GM18909 (cell line): ENCODE measurements around the gene KRT77.

Experiments used
- ATAC-seq: cut with Tn5 transposase; IDR thresholded peaks from one replicate; pipeline ENCODE4 v1.9.1; 2021; ENCODE audit warnings: mild to moderate bottlenecking; ENCODE audit not compliant: unreplicated experiment, poor library complexity

The KRT77 gene

DNA sequence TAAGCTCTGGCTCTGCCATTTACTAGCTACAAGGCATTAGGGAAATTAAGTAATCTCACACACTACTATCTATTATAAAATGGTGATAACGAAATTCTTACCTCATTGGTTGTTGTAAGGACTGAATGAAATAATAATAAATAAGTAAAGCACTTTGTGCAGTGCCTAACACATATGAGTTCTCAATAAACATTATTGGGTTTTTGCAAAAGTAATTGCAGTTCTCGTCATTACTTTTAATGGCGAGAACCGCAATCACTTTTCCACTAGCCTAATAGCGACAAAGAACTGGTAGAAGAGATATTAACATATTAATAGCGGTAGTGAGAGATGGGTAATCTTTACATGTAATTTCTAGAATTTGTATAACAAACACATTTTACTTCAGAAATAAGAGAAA is 9.2 kb downstream of the KRT77 start:
- ATAC-seq = no peak

DNA sequence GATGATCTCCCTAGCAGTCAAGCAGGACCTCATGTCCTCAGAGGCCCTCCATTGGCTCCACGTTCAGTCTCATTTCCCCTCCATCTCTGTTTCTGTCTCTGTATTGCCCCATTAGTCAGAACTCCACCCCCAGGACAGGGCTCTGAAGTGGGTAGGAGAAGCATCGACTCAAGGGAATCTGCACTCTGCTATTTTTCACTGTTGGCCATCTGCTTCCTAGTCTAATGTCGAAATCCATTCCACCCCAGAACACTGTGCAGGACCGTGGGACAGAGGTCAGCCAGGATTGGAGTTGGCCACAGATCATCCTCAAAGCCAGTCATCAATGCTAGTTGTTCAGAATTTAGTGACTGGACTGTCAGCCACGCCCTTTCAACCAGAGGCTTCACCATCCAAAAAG is 10.1 kb downstream of the KRT77 start:
- ATAC-seq = no peak

DNA sequence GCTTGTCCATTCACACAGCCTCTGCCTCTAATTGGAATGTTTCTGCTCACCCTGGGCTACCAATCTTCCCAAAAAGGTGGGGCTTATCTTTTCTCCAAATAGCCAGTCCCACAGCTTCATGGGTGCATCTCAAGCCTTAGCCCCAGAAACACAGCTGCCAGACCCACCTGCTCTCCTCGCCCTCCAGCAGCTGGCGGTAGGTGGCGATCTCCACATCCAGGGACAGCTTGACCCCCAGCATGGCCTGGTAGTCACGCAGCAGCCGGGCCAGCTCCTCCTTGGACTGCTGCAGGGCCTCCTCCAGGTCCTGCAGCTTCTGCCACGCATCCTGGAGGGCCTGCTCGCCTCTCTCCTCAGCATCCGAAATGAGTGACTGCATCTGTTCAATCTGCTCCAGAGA is 11.1 kb downstream of the KRT77 start:
- ATAC-seq = no peak

DNA sequence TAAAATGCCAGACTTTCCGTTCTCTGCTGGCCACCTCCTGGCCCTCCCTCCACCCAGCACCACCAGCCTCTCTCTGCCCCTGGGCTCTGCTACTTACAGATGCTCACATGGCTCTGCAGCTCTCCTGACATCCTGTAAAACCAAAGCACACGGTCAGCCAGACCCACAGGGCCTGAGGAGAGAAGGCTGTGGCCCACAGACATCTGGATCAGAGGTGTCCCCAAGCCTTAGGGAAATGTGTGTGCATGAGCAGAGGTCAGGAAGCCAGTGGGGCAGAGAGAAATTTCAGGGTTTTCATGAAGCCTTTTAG is 11.5 kb downstream of the KRT77 start:
- ATAC-seq = no peak

DNA sequence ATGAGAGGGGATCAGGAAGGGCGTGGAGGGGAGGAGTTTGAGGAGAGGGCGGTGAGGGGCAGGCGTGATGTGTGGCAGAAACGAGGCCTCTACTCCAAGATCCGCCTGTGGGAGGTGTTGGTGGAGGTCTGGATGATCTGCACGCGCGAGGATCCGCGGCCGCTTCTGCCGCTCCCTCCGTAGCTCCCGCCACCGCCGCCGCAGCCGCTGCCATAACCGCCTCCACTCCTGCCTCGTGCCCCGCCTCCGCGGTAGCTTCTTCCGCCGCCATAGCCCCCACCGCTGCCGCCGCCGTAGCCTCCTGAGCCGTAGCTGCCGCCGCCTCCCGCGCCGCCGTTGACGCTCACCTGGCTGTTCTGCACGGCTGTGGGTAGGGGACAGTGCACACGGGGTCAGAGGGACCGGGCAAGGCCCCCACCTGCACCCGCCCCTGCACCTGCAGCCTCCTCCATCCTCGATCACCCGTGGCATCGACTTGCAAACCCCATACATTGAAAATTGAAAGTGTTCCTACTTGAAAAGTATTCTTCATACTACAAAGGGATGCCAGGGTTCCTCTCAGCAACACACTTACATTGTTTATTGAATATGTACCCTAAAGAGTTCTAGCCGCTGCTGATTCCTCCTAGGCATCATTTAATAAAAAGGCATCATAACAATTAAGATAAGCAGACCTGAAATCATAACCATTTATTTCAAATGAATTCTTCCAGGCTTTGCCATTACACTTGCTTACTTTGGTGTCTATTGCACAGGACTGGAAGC is 12.1 kb downstream of the KRT77 start:
- ATAC-seq = no peak

DNA sequence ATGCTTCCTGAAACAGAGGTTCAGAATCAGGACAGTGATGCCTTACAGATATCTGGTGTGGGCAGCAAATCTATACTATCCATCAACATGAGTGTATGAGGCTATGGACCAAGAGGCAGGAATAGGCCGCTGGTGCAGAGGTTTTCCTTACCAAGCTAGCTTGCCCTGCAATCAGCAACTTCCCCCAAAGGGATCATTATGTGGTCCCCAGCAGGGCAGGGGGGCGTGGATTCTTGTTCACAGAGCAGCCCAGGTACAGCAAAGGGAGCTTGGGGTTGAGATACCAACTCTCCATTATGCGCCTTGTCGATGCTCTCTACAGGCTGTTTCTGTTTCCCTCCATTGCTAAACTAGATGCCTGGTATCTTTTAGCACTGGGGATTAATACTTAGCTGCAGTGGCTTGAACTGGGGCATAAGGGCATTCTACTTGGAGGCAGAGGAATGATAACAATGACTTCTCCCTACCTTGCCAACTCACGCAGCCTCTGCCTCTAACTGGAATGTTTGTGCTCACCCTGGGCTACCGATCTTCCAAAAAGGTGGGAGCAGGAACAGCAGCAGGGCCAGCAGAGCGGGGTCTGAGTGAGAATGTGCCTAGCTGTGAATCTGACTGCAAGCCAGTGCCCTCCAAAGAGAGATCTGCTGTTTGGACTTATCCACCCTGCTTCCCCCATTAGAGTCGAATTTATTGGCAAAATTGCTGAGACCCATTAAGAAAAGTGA is 12.8 kb downstream of the KRT77 start:
- no peak for ATAC-seq

DNA sequence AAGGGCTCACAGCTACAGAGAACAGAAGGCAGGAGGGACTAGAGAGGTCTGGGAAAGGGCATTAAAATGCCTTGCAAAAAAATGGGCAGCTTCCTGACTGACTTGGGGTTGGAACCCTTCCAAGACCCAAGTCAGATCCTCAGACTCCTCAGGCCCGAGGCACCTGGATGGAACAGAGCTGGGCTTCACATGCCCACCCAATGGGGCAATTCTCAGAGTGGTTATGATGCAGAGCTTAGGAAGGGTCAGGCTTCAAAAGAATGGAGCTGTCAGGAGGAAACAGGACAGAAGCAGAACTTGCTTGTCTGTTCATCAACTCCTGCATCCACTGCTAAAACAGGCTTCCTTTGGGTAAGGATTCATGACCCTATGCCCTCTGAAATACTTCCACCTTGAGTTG is 13.4 kb downstream of the KRT77 start:
- ATAC-seq = no peak

DNA sequence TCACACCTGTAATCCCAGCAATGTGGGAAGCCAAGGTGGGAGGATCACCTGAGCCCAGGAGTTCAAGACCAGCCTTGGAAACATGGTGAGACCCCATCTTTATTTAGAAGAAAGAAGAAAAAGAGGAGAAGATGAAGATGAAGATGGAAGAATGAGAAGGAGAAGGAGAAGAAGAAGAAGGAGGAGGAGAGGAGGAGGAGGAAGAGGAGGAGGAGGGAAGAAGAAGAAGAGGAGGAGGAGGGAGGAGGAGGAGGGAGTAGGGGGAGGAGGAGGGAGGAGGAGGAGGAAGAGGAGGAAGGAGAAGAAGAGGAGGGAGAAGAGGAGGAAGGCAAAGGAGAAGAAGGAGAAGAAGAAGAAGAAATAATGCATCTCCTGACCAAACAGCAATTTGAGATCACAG is 14.1 kb downstream of the KRT77 start:
- ATAC-seq = no peak

DNA sequence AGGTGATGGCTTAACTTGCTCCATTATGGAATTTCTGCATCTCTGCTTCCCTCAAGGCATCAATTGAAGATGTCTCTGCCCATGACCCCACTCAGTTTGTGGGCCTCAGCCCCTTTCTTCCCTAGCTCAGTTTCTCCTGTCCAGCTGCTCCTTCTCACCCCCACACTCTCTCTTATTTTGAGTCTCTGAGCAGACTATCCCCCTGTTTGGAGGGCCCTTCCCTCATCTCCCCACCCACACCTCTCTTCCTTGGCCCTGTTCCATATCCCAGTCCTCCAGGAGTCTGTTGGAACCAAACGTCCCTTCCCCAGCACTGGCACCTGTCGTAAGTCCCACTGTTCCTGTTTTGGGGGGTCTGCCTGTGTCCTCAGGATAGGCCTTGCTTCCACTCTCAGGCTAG is 14.8 kb downstream of the KRT77 start:
- ATAC-seq = no peak

DNA sequence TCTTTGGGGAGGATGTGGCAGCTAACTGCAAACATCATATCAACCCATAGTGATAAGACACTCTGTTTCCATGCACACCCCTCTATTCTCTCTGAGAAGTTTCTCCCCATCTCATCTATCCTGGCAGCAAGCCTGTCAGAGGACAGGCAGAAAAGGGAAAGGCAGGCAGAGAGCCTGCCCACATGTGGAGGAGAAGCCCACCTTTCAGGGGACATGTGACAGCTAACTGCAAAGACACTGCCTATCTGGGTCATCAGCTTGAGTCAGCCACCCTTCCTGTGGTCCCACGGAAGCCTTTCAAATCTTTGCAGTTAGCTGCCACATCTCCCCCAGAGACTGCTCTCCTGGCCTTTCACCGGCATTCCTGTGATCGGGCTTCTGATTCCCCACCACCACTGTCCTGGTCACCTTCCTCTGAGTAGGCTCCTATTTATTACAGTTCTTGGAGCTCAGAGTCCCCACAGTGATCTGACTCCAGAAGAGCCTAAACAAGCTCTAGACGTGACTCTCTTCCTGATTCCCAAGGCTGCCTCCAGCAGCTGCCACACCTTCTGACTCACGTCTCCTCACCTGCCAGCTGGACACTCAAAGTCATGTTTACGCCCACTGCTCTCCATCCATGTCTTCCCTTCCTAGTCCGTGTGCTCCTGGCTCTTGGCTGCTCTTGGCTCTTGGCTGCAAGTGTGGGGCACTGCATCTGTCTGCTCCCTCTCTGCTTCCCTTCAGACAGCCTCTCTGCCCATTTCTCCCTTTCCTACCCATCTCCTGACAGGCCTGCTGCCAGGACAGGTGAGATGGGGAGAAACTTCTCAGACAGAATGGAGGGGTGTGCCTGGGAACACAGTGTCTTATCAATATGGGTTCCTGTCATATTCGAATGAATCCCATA is 15.6 kb downstream of the KRT77 start:
- no peak for ATAC-seq

DNA sequence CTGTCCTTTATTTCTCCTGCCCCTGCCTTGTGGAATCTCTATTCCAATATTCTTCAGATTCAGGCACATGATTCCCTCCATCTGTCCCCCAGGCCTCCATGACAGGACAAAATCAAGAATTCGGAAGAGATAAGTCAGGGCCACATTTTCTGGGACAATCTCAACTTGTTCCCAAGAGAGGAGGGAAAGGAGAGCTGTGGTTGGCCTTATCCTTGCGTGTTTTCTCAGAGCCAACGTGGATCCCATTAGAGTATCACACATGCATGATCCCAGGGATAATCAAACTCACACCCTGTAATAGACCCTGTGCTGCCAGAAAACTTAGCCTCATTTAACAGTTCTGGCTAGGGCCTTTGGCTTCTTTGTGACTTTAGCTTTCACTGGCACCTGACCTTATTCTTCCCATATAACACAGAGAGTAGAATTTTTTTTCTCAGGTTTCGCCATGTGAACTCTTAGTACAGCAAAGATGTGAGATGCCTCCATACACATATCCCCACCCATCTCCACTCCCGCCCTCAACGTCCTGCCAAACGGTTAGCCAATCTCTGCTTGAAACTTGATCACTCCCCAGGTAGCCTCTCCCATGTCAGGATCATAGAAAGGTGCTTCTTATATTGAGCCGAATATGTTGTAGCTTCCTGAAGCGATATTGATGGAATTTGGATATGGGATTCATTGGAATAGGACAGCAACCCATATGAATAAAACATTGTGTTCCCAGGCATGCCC is 16.4 kb downstream of the KRT77 start:
- ATAC-seq = no peak

DNA sequence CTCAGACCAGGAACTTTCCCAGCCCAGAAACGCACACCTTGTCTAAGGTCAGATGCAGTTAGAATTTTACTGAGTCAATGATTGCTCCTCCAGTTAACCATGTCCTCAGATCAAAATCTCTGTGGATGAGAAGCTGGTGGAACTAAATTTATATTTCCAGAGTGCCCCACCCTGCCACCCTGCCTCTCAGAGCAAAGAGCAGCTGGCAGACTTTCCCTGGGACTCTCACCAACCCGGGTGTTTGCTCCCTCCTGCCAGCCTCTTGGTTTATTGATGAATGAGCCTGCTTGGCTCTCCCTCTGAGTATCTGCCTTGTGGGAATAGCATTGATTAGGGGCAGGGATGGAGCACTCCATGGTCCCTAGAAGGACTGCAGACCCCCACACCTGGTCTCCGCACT is 17.3 kb downstream of the KRT77 start:
- ATAC-seq = no peak

DNA sequence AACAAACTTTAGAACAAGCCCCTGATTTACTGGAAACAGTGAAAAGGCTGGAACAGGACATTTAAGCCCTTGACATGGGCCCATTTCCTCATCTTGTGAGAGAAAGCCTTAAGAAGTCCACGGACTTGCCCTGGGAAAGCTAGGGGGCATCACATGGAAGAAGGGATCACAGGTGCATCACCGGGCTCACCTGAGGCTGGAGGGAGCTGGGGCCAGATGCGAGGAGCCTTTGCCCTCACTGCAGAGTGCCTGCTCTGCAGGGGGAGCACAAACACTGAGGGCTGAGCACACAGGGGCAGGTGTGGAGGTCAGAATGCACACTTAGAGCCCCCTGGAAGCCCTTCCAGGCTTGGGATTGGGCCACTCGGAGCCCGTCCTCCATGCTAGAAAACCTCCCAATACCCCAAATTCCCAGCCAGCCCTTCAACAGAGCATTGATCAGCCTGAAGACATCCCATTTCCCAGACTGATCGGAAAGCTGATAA is 17.9 kb downstream of the KRT77 start:
- no peak for ATAC-seq

DNA sequence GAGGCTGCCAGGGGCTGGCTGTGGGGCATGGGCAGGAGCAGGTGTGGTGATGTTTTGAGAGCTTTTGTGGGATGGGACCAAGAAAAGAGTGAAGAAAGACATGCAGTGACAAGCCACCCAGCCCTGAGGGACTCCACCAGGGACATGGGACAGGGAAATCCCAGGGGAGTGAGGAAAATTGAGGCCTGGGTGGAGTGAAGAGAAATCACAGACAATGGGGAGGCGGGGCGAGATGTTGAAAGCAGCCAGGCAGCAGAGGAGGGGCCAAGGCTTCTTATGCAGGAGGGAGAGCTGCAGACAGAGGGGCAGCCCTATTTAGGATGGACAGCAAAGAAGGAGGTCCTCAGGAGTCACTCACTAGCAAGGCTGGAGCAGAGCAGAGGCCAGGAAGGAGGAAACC is 18.9 kb downstream of the KRT77 start:
- ATAC-seq = no peak

DNA sequence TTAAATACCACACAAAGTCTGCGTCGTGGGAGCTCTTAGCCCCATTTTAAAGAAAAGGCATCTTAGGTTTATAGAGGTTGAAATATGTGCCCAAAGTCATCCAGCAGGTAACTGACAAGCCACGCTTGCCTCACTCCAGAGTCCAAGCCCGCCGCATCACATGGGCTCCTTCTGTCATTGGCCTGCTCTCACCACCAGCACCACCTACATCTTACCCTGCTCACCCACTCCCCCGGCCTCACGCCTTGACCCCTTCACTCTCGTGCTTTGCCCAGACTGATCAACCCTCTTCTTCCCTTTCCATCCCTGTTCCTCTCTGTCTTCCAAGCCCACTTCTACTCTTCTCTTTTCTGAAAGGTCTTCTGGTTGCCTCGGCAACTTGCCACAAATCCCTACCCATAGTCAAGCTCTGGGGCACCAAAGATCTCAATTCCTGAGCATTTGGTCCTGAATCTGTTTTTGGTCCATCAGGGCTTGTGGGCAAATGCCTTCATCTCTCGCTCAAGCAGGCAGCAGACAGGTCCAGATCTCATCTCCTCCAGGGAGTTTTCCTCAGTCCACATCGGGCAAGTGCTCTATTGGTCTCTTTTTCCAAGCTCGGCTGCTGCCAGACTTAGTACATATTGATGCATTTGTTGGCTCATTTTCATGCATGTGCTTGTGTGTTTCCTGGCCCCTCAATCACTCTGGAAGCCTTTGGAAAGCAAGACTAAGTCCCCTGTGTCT is 19.6 kb downstream of the KRT77 start:
- no peak for ATAC-seq

DNA sequence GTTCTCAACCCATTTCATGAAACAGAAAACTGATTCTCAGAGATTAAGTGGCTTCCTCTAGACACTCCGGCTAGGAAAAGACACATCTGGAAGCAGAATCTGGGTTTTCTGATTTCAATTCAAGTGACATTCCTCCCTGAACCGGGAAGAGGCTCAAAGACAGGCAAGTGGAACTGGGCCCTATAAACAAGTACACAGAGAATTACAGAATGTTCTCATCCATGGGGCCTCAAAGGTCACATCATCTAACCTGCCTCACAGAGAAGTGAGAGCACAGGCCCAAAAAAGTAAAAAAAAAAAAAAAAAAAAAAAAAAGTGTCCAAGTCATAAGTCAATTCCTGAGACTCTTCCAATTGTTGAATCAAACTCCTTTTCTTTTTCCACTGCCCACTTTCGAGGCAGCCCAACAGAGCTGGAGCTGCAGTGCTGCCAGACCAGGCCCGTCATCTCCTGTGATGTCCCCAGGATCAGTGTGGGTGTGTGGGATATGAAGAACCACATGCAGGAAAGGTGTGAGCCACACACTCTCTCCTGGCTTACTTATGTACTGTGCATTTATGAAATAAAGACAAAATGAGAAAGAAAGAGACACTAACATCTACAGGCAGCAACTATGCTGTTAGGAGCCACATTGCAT is 20.3 kb downstream of the KRT77 start:
- ATAC-seq = no peak

DNA sequence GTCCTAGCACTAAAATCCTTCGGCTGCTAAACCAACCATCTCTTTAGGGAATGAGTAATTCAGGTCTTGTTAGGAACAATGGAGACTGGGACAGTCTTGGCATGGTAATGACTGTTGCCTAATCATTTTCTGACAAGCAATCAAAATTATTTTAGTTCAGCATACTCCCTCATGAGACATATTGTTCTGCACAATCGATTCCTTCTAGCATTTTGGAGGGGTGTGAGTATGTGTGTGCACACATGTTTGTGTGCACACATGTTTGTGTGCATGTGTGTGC is 21.0 kb downstream of the KRT77 start:
- no peak for ATAC-seq

DNA sequence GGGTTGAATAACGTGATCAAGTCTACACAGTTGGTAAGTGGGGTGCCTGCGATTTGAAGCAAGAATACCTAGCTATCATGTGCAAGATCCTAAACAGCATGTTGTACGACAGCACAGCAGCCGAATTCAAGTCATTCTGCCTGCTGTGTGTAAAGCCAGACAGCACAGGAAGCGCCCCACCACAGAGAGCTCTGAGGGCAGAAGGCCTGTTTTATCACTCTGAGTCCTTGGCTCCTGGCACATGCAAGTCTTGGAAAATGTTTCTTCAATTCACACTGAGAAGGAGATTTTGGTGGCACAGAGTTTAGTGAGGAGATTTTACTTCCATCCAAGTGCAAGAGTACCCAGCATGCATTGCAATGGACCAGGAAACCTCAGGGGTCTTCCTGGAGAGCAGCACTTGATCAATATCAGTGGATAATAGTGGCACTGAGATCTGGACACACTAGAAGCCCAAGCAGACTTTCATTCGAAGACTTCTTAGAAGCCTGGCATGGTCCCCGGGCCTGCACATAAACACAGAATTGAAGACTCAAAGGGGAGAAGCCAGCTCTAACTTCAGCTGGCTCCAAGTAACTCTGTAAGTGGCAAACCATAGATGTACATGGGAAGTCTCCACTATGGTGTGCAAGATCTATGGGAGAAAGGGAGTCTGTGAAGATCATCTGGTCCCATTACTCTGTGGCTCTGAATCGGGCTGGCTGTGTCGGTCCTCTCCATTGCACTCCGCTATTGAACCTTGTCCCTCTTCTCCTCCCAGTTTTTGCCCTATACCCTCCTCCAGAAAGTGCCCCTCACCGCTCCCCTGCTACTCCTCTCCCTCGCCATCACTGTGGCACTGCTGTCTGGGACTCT is 21.6 kb downstream of the KRT77 start:
- ATAC-seq = no peak

DNA sequence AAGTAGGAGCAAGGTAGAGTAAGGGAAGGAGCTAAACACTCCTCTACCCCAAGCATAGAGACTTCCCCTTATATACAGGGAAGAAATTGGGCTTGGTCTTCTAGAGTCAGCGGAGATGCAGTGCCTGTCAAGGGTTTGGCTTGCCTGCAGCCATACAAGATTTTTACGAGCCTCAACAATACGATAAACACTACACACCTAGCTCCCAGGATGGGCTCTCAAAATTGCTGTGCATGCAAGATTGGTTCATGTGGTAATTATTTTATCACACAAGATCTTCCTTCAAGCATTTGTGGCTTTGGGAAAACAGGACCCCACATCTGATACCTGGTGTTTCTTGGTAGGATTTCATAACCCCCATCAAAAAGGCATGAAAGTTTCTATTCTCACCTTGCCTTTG is 23.0 kb downstream of the KRT77 start, which contains the start of gene KRT1:
Gene KRT1, minus strand, starts transcription at position 45 of the 400 bp plus-strand sequence. CDS start 59 bp downstream, outside the sequence.
- ATAC-seq = no peak
